K562 (cell line): Measurements from ENCODE around the gene MBNL1. TPM values are rescaled to one million over a fixed set of nuclear protein-coding genes. Genes with fewer than 3 reads are reported as not detected.

Experiments
- CREB1 ChIP-seq, 2 experiments: sonication (generic) in 1 of 2; formaldehyde crosslinking in 1 of 2; IDR thresholded peaks; 2 replicates each; pipeline versions ENCODE4 v1.6.1 to v1.8.0; 2012 to 2022; ENCODE audit warnings: inconsistent platforms in 1 of 2, mild to moderate bottlenecking in 1 of 2, missing genetic modification reagents in 1 of 2, moderate library complexity in 1 of 2
- CTCF ChIP-seq, 3 experiments: IDR thresholded peaks in 2 of 3; conservative IDR thresholded peaks in 1 of 3; 2 replicates each; pipeline ENCODE4 v1.5.1; 2011 to 2012; ENCODE audit warnings: low read length in 3 of 3, mild to moderate bottlenecking in 3 of 3, control low read depth in 2 of 3, improper control_type of control experiment in 1 of 3, inconsistent platforms in 1 of 3, low read depth in 1 of 3, mixed read lengths in 1 of 3, moderate library complexity in 1 of 3; ENCODE audit not compliant: insufficient read depth in 2 of 3
- ETV1 ChIP-seq: fragments of 450-650 bp; conservative IDR thresholded peaks from 2 replicates; pipeline ENCODE4 v1.6.1; 2016; ENCODE audit warnings: missing genetic modification characterization, control low read depth, low read depth, missing compliant biosample characterization
- FIP1L1 ChIP-seq: fragments of 200-400 bp; formaldehyde crosslinking; IDR thresholded peaks from 2 replicates; pipeline ENCODE4 v1.6.1; 2018; ENCODE audit warnings: mild to moderate bottlenecking, low read depth, low read length; ENCODE audit not compliant: poor library complexity, severe bottlenecking
- FOXM1 ChIP-seq, 2 experiments: fragments of 450-650 bp in 1 of 2; sonication (generic) in 1 of 2; formaldehyde crosslinking in 1 of 2; IDR thresholded peaks; 2 replicates each; pipeline versions ENCODE4 v1.6.1 to v1.9.0; 2017 to 2022; ENCODE audit warnings: low read depth in 2 of 2, mild to moderate bottlenecking in 2 of 2, missing genetic modification reagents in 1 of 2, moderate library complexity in 1 of 2
- HMGN3 ChIP-seq: IDR thresholded peaks from 2 replicates; pipeline ENCODE4 v1.6.1; 2011; ENCODE audit warnings: borderline replicate concordance, low read depth, mild to moderate bottlenecking, mixed read lengths, low read length; ENCODE audit not compliant: insufficient read length; ENCODE audit errors: extremely low read depth
- MEF2A ChIP-seq: IDR thresholded peaks from 2 replicates; pipeline ENCODE4 v1.6.1; 2011; ENCODE audit warnings: low read depth, mild to moderate bottlenecking, low read length, moderate library complexity; ENCODE audit not compliant: control insufficient read depth
- NFE2 ChIP-seq: IDR thresholded peaks from 2 replicates; pipeline ENCODE4 v1.6.1; 2014; ENCODE audit warnings: antibody characterized with exemption, low read depth
- NFE2L1 ChIP-seq: fragments of 450-650 bp; IDR thresholded peaks from 2 replicates; pipeline ENCODE4 v1.6.1; 2016; ENCODE audit warnings: missing genetic modification characterization, low read depth, mild to moderate bottlenecking, missing compliant biosample characterization, moderate library complexity, borderline replicate concordance
- PML ChIP-seq: IDR thresholded peaks from 2 replicates; pipeline ENCODE4 v1.6.1; 2012; ENCODE audit warnings: low read length, inconsistent platforms
- POLR3A ChIP-seq: IDR thresholded peaks from 2 replicates; pipeline ENCODE4 v1.6.1; 2011; ENCODE audit warnings: borderline replicate concordance, mild to moderate bottlenecking, moderate library complexity; ENCODE audit not compliant: insufficient read length, insufficient read depth; ENCODE audit errors: extremely low read depth
- SOX6 ChIP-seq: fragments of 450-650 bp; IDR thresholded peaks from 2 replicates; pipeline ENCODE4 v1.6.1; 2014; ENCODE audit warnings: mild to moderate bottlenecking
- XRCC4 ChIP-seq: IDR thresholded peaks from one replicate; pipeline ENCODE4 v1.6.1; 2011; ENCODE audit not compliant: insufficient read depth, insufficient read length; ENCODE audit errors: extremely low read depth
- ZKSCAN8 ChIP-seq: fragments of 200-800 bp; sonication (Bioruptor generic); IDR thresholded peaks from 2 replicates; pipeline ENCODE4 v1.6.1; 2016; ENCODE audit warnings: missing genetic modification characterization, missing compliant biosample characterization
- ZNF165 ChIP-seq: fragments of 250-450 bp; sonication (Bioruptor Pico); IDR thresholded peaks from 2 replicates; pipeline ENCODE4 v1.4.0; 2020; ENCODE audit warnings: borderline replicate concordance
- ZNF224 ChIP-seq: sonication (generic); formaldehyde crosslinking; IDR thresholded peaks from 2 replicates; pipeline ENCODE4 v1.8.0; 2022; ENCODE audit warnings: mild to moderate bottlenecking, missing genetic modification reagents
- ZNF561 ChIP-seq: fragments of 450-650 bp; formaldehyde crosslinking; conservative IDR thresholded peaks from 2 replicates; pipeline ENCODE4 v1.4.0; 2020; ENCODE audit warnings: mild to moderate bottlenecking, moderate library complexity
- ZNF586 ChIP-seq: fragments of 450-650 bp; formaldehyde crosslinking; conservative IDR thresholded peaks from 2 replicates; pipeline ENCODE4 v1.4.0; 2020; ENCODE audit warnings: mild to moderate bottlenecking, moderate library complexity
- ZSCAN32 ChIP-seq: fragments of 450-650 bp; formaldehyde crosslinking; IDR thresholded peaks from 2 replicates; pipeline ENCODE4 v1.4.0; 2020; ENCODE audit warnings: mild to moderate bottlenecking, moderate library complexity
- polyA plus RNA-seq, 8 experiments: library from polyadenylated mRNA; depleted of rRNA in 4 of 8; stranded (reverse) in 5 of 8; unstranded in 3 of 8; fragments of >200 nt; fragmentation: Nextera tagmentation in 2 of 8; fragmentation: Illumina TruSeq in 1 of 8; extraction: Ambion mirVana in 2 of 8; extraction: Trizol in 1 of 8; gene quantifications; 2 replicates each; pipeline versions ENCODE4 v1.2.1 to v1.2.3, GENCODE V29; 2011 to 2014; ENCODE audit warnings: inconsistent platforms in 1 of 8, missing spikeins in 1 of 8
- total RNA-seq, 7 experiments: library from RNA; depleted of rRNA in 6 of 7; stranded (reverse); fragments of >200 nt in 6 of 7; fragmentation: Illumina TruSeq in 2 of 7; extraction: Trizol in 2 of 7; gene quantifications; 2 replicates each; pipeline versions ENCODE4 v1.2.1 to v1.2.3, GENCODE V29; 2011 to 2021; ENCODE audit warnings: low replicate concordance in 1 of 7
- TF ChIP-seq, protein P1 (sequence below): fragments of 450-650 bp; IDR thresholded peaks from 2 replicates; pipeline ENCODE4 v1.6.1; 2016; ENCODE audit warnings: mild to moderate bottlenecking
- TF ChIP-seq, protein P2 (sequence below): fragments of 450-650 bp; IDR thresholded peaks from 2 replicates; pipeline ENCODE4 v1.6.1; 2016; ENCODE audit warnings: missing biosample characterization, missing genetic modification characterization

The MBNL1 gene
- total and polyA plus RNA-seq, 9 of the 15 experiments (the other 6 are each of a cell fraction or from before 2014, with no cell fraction given), result 70.3 to 243 (median 220) TPM

DNA sequence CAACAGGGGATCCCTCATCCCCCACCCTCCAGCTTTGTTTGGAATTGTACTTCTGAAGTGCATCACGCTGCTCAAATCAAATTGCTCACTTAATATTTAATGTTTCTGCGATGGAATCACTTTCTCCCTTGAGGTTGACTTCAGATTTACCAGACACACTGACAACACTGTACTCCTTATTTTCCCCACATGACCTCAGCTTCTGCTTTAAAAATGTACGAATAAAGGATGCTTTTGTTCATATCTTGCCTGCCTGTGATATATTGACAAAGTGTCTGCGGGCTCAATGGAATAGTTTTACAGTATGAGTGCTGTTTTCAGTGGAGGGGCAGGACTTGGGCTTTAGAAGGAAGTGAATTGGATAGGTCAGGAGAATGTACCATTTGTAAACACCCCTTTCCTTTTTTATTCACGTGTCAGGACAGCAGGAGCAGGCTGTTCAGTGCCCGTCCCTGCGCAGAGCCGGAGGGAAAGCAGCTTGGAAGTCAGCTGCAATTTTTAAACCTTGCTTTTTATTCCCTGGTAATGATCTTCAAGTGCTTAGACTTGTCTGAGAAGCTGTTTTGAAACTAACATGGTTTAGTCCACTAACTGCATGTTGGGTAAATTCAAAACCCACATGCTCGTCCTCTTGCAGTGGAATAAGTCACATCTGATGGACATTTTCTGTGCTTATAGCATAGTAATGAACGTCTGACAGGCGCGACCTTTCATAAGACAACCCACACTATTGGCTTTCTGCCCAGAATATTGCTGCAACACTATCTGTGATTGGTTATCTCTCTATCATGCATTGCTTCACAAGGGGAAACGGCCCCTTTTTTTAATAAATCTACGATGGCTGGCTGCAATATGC, 29.9 kb downstream of the MBNL1 start (continued):
- TF ChIP-seq, protein P1, sequence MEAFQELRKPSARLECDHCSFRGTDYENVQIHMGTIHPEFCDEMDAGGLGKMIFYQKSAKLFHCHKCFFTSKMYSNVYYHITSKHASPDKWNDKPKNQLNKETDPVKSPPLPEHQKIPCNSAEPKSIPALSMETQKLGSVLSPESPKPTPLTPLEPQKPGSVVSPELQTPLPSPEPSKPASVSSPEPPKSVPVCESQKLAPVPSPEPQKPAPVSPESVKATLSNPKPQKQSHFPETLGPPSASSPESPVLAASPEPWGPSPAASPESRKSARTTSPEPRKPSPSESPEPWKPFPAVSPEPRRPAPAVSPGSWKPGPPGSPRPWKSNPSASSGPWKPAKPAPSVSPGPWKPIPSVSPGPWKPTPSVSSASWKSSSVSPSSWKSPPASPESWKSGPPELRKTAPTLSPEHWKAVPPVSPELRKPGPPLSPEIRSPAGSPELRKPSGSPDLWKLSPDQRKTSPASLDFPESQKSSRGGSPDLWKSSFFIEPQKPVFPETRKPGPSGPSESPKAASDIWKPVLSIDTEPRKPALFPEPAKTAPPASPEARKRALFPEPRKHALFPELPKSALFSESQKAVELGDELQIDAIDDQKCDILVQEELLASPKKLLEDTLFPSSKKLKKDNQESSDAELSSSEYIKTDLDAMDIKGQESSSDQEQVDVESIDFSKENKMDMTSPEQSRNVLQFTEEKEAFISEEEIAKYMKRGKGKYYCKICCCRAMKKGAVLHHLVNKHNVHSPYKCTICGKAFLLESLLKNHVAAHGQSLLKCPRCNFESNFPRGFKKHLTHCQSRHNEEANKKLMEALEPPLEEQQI, result no peak; the same call in none of the 2 replicates
- no peak for TF ChIP-seq NFE2
- TF ChIP-seq HMGN3, result no peak
- no peak for TF ChIP-seq MEF2A
- no peak for TF ChIP-seq CREB1 (IDR thresholded peaks at IDR 0.05)
- no peak for TF ChIP-seq CREB1 (CRISPR knock-in tag; IDR thresholded peaks at IDR 0.05)
- TF ChIP-seq POLR3A, result no peak
- 0 out of 2 replicates have a peak, but pooled peaks have one; percentile 4 for TF ChIP-seq ETV1 (tag)
- TF ChIP-seq ZNF561 (CRISPR knock-in tag), result no peak
- no peak for TF ChIP-seq CTCF (IDR thresholded peaks at IDR 0.05 in 2 of 3, conservative IDR thresholded peaks at IDR 0.05 in 1 of 3; ENCODE audit: insufficient read depth in 2 of 3, low read depth in 1 of 3, low read length in 3 of 3)
- TF ChIP-seq ZNF224 (CRISPR knock-in tag), result no peak
- no peak for TF ChIP-seq ZNF165 (CRISPR knock-in tag)
- no peak for TF ChIP-seq FOXM1 (IDR thresholded peaks at IDR 0.05; ENCODE audit: low read depth)
- TF ChIP-seq FOXM1 (CRISPR knock-in tag; IDR thresholded peaks at IDR 0.05; ENCODE audit: low read depth), result no peak
- no peak for TF ChIP-seq ZSCAN32 (CRISPR knock-in tag)
- TF ChIP-seq XRCC4, result no peak
- TF ChIP-seq PML, result no peak; the same call in 1 of the 2 replicates
- TF ChIP-seq, protein P2, sequence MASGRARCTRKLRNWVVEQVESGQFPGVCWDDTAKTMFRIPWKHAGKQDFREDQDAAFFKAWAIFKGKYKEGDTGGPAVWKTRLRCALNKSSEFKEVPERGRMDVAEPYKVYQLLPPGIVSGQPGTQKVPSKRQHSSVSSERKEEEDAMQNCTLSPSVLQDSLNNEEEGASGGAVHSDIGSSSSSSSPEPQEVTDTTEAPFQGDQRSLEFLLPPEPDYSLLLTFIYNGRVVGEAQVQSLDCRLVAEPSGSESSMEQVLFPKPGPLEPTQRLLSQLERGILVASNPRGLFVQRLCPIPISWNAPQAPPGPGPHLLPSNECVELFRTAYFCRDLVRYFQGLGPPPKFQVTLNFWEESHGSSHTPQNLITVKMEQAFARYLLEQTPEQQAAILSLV, result peak; percentile 32; the same call in 1 of the 2 replicates
- TF ChIP-seq FIP1L1, result no peak
- TF ChIP-seq NFE2L1, result no peak
- TF ChIP-seq ZNF586, result no peak
- TF ChIP-seq SOX6, result no peak
- TF ChIP-seq ZKSCAN8 (CRISPR knock-in tag), result no peak
